Mesodermal cell (in vitro differentiated cells): ENCODE measurements around the gene ERFE.

Source experiments
- H3K27ac ChIP-seq: 2 replicates; pipeline ENCODE4 v1.7.0; 2013; ENCODE audit warnings: mild to moderate bottlenecking, low read depth, low read length, moderate library complexity; ENCODE audit not compliant: severe bottlenecking
- H3K36me3 ChIP-seq: 2 replicates; pipeline ENCODE4 v1.7.1; 2013; ENCODE audit warnings: mild to moderate bottlenecking, low read length, moderate library complexity; ENCODE audit not compliant: control insufficient read depth, insufficient read depth
- H3K4me1 ChIP-seq: one replicate; pipeline ENCODE4 v1.7.1; 2013; ENCODE audit warnings: mild to moderate bottlenecking, low read length; ENCODE audit not compliant: insufficient read depth, control insufficient read depth, poor library complexity, severe bottlenecking
- H3K4me3 ChIP-seq: 2 replicates; pipeline ENCODE4 v1.7.0; 2013; ENCODE audit warnings: low read length, control low read depth, mild to moderate bottlenecking; ENCODE audit not compliant: insufficient read depth, poor library complexity, severe bottlenecking; ENCODE audit errors: extremely low read depth
- H3K9me3 ChIP-seq: 2 replicates; pipeline ENCODE4 v1.7.1; 2013; ENCODE audit warnings: mild to moderate bottlenecking, low read length, moderate library complexity; ENCODE audit not compliant: control insufficient read depth
- WGBS, 2 experiments: methylation state at CpG; one replicate each; pipeline ENCODE4 v1.1.5; 2013; ENCODE audit warnings: missing lambda C conversion rate in 2 of 2; ENCODE audit not compliant: insufficient coverage in 2 of 2; 5-methylcytosine and 5-hydroxymethylcytosine counted together

Gene ERFE

DNA sequence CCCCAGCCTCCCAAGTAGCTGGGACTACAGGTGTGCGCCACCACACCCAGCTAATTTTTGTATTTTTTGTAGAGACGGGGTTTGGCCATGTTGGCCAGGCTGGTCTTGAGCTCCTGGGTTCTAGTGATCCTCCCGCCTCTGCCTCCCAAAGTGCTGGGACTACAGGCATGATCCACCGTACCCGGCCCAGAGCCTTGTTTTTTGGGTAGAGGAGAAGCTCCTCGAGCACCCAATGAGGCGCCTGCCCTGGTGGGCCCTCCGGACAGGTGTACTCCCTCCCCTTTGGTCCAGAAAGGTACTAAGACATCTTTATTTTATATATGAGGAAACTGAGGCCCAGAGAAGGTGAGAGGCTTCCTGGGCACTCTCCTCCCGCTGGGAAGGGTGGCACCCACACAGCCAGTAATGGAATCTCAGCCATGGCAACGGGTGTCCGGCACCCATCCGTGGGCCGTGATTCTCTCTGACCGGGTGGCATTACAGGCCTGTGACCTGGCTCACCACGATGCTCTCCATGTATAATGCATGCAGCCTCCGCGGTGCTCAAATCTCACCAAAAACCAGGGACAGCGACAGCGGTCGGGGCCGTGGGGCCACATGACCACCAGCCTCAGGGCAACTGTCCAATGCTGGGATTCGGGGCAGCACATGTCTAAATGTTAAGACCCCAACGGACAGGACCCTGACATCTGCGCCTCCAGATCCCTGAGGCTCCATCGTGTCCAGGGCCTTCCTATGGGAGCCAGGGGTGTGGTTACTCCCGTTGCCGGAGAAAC, 37.1 kb upstream of the ERFE start:
- no peaks in the 10 kb centered on the region for H3K9me3 ChIP-seq
- H3K4me3 ChIP-seq, result no peak overlapping the region
- H3K27ac ChIP-seq, result no peak overlapping the region
- H3K4me1 ChIP-seq, result no peaks in the 10 kb centered on the region
- 90 to 92% methylated on average over 22 to 24 of the region's 27 CpGs for WGBS, 2 experiments
- H3K36me3 ChIP-seq, result no peaks in the 10 kb centered on the region

DNA sequence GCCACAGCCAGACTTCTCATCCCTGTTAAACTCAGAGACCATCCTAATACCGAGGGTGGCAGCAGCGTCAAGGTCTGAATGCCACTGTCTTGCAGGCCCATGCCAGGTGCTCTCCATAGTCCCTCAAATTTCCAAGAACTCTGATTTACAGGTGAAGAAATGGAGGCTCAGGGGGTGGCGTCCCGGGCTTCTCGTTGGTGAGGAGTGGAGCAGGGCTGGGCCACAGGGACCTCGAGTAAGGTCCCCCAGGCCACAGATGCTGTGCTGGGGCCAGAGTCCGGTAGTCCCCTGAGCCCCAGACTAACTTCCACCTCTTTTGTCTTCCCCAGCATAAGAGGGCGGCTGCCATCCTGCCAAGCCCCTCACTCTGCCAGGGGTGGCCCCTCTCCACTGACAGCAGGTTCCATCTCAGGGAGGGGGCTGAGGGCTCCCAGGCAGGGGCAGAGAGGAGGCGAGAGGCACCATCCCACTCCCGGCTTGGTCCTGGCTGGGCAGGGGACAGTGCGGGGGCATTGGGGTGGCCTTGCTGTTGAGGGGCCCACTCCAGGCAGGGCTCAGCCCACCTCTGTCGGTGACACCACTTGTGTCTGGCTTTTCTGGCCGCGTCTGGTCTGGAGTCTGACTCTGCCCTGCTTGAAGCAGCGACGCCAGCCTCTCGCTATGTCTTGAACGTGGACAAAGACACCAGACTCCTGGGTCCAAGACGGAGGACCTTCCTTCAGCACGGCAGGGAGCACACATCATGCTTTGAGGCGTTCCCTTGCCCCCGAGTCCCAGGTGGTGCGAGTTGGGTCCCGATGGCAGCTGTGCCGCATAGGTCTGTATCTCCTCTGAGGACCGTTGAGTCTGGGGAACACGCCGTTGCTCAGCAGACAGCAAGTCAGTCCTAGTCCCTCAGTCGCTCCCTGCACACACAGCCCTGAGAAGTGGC, 36.2 kb upstream of the ERFE start:
- Histone ChIP-seq H3K4me1 (no peaks in the 10 kb centered on the region), H3K4me3 (no peak overlapping the region), H3K9me3 (no peaks in the 10 kb centered on the region), H3K27ac (no peak overlapping the region), H3K36me3 (no peaks in the 10 kb centered on the region)
- WGBS, 2 experiments, result 92% methylated on average over 27 to 29 of the region's 29 CpGs

DNA sequence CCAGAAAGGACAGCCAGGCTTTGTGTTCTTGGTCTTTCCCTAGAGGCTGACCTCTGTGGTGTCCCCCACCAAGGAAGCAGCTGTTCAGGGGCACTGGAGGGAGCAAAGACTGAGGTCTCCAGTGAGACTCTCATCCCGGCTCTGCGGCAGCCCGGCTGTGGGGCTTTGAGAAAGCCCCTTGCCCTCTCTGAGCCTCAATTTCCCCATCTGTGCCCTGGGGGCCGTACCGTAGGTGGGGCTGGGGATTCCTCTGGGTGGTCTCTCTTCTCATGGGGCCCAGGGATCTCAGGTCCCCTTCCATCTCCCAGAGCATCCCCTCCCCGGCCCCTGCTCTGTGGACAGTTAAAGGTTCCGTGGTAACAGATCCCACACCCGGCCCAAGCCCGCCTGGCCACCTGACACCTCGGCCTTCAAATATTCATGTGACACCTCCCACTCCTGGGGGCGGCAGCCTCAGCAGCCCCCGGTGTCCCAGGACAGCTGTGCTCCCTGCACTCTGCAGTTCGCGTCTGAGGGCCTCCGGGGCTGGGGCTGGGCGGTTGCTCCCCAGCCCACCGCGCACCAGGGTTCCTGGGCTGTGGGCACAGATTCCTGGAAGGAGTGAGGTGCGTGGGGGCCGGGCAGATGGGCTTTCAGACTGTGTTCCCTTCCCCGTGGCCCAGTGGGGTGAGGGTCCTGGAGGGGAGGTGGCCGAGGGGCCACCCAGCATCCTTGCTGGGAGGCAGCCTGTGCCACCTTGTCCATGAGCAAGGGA, 35.4 kb upstream of the ERFE start:
- Histone ChIP-seq H3K4me3 (no peak overlapping the region), H3K27ac (no peak overlapping the region), H3K4me1 (no peaks in the 10 kb centered on the region), H3K36me3 (no peaks in the 10 kb centered on the region), H3K9me3 (no peaks in the 10 kb centered on the region)
- WGBS, 2 experiments, result 85 to 89% methylated on average over 20 to 22 of the region's 22 CpGs

DNA sequence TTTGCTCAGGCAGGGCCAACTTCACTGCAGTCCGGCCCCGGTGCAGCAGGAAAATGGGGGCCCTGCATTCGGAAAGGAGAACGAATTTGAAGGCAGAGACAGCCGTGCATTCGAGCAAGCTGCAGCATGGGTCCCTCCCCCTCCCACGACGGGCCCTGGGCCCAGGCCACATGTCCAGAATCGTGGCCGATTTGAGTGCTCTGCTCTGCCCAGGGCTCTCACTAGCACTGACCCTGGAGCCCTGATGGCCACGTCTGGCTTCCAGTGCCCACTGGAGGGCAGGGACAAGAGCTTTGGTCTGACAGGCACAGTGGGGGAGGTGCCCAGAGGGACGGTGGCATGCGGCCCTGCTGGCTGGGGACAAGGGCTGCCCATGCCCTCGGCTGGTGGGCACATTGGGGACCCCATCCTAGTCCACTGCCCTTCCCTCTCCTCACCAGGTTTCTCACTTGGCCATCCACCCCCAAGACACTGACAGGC, 34.7 kb upstream of the ERFE start:
- H3K27ac ChIP-seq, result no peak overlapping the region
- no peaks in the 10 kb centered on the region for H3K4me1 ChIP-seq
- WGBS, 2 experiments, result 85 to 88% methylated on average over 14 of the region's 14 CpGs
- no peak overlapping the region for H3K4me3 ChIP-seq
- no peaks in the 10 kb centered on the region for H3K9me3 ChIP-seq
- H3K36me3 ChIP-seq, result no peaks in the 10 kb centered on the region

DNA sequence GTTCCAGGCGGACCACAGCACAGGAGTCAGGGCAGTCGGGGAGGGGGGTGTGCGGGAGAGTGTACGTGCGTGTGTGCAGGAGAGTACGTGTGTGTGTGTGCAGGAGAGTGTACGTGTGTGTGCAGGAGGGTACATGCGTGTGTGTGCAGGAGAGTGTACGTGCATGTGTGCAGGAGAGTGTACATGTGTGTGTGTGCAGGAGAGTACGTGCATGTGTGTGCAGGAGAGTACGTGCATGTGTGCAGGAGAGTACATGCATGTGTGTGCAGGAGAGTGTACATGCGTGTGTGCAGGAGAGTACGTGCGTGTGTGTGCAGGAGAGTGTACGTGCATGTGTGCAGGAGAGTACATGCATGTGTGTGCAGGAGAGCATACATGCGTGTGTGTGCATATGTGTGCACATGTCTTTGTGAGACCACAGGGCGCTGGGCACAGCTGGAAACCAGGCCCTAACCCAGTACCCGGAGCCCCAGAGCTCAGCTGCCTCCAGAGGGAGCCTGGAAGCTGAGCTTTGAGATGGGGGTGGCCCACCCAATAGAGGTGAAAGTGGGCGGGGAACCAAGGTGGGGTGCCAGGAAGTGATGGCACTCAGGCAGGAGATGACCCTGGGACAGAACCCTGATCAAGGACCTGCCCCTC, 34.2 kb upstream of the ERFE start:
- WGBS, 2 experiments, result 93 to 95% methylated on average over 19 of the region's 19 CpGs
- no peak overlapping the region for H3K4me3 ChIP-seq
- H3K9me3 ChIP-seq, result no peaks in the 10 kb centered on the region
- no peaks in the 10 kb centered on the region for H3K36me3 ChIP-seq
- no peak overlapping the region for H3K27ac ChIP-seq
- H3K4me1 ChIP-seq, result no peaks in the 10 kb centered on the region

DNA sequence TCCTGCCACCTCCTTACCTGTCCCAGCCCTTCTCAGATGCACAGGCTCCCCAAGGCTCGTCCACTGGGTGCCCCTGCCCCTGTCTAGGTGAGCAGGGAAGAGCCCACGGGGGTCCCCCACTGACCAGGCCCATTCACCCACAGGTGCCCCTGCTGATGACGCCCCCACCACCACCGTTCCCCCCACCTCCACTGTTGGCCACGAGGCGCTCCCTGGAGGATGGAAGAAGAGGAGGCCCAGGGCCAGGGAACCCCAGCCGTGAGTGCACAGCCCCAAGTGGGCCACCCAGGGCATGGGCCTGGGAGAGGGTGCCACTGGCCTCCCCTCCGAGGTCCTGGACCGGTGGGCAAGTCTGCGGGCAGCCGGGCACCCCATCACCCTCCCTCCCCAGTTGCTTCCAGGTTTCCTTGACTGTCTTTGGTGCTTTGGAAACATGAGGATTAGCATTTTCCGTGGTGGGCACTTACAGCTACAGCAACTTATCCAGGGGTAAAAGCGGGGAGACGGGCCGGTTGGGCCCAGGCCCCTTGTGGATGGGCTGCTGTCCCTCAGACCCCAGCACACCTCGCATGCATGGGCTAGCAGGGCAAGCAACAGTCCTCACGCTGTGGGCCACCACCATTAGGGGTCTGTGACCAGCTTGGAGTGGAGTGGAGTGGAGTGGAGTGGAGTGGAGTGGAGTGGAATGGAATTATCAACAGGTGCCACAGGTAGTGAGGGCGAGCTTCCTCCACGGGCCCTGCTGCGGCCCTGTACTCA, 33.5 kb upstream of the ERFE start:
- 87 to 90% methylated on average over 13 of the region's 20 CpGs for WGBS, 2 experiments
- no peak overlapping the region for H3K27ac ChIP-seq
- H3K36me3 ChIP-seq, result no peaks in the 10 kb centered on the region
- no peak overlapping the region for H3K4me3 ChIP-seq
- no peaks in the 10 kb centered on the region for H3K4me1 ChIP-seq
- no peaks in the 10 kb centered on the region for H3K9me3 ChIP-seq

DNA sequence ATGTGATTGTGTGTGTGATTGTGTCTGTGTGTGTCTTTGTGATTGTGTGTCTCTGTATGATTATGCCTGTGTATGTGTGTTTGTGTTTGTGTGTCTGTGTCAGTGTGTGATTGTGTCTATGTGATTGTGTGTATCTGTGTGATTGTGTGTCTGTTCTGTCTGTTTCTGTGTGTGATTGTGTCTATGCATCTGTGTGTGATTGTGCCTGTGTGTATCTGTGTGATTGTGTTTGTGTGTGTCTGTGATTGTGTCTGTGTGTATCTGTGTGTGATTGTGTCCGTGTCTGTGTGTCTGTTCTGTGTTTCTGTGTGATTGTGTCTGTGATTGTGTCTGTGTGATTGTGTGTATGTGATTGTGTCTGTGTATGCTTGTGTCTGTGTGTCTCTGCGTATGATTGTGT, 32.4 kb upstream of the ERFE start:
- Histone ChIP-seq H3K36me3 (no peaks in the 10 kb centered on the region), H3K4me1 (no peaks in the 10 kb centered on the region), H3K9me3 (no peaks in the 10 kb centered on the region), H3K4me3 (no peak overlapping the region), H3K27ac (no peak overlapping the region)
- 89 to 92% methylated on average over 2 of the region's 2 CpGs for WGBS, 2 experiments

DNA sequence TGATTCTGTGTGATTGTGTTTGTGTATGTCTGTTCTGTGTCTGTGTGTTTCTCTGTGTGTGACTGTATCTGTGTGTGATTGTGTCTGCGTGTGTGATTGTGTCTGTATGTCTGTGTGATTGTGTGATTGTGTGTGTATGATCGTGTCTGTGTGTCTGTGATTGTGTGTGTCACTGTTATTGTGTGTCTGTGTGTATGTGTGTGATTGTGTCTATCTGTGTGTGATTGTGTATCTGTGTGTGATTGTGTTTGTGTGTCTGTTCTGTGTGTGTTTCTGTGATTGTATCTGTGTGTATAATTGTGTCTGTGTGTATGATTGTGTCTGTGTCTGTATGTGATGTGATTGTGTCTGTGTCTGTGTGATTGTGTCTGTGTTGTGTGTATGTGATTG, 32.0 kb upstream of the ERFE start:
- Histone ChIP-seq H3K9me3 (no peaks in the 10 kb centered on the region), H3K4me1 (no peaks in the 10 kb centered on the region), H3K27ac (no peak overlapping the region), H3K36me3 (no peaks in the 10 kb centered on the region), H3K4me3 (no peak overlapping the region)
- 89 to 90% methylated on average over 2 of the region's 2 CpGs for WGBS, 2 experiments

DNA sequence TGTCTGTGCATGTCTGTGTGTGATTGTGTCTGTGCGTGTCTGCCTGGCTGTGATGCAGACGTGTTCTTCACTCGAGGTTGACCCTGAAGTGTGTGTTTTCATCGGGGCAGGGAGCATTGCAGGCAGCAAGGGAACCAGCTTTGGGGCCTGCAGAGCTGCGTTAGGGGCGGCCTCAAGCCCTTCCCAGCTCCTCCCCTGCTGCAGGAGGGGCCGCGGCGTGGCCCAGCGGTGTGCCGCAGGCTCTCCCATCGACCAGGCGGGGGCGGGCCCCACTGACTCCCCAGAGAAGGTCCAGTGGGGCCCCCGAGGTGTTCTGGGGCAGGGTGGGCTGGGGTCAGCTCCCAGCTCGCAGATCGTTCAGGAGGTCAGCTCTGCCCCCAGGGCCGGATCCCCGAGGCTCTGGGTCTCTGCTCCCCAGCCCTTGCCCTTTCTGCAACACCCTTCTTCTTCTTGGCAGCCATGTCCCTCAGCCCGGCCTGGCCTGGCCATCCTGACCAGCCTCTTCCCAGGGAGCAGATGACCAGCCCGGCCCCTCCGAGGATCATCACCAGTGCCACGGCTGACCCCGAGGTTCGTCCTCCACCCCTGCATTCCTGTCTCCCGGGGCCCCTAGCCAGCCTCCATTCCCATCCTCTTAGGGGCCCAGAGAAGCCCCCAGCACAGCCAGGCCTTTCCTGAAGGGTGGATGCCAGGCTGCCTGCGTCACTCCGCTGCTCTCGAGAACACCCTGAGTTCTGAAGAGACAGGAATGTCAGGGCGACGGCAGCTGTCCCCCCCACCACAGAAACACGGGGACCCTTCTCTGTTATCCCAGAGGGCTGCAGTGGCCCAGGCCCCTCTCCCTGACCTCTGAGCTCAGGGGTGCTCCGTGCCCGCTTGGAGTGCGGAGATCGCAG, 31.4 kb upstream of the ERFE start:
- H3K4me1 ChIP-seq, result no peaks in the 10 kb centered on the region
- no peak overlapping the region for H3K4me3 ChIP-seq
- WGBS, 2 experiments, result 74 to 79% methylated on average over 24 to 33 of the region's 36 CpGs
- no peak overlapping the region for H3K27ac ChIP-seq
- no peaks in the 10 kb centered on the region for H3K36me3 ChIP-seq
- H3K9me3 ChIP-seq, result no peaks in the 10 kb centered on the region
